Thyroid gland (tissue), 4 donors: ENCODE data around the gene TJP1.

Experiments
- POLR2A ChIP-seq, 2 donors: fragments of 450-650 bp; IDR thresholded peaks; one replicate each; pipeline ENCODE4 v1.6.1; 2017; ENCODE audit warnings: antibody characterized with exemption in 2 of 2, mild to moderate bottlenecking in 2 of 2, moderate library complexity in 1 of 2
- TF ChIP-seq, protein P1 (sequence below), 6 experiments: fragments of 200-600 bp in 3 of 6; fragments of 450-650 bp in 3 of 6; sonication (generic) in 3 of 6; IDR thresholded peaks; one replicate each; pipeline ENCODE4 v1.5.1; 2016 to 2019; ENCODE audit warnings: antibody characterized with exemption in 6 of 6, mild to moderate bottlenecking in 2 of 6, inconsistent platforms in 1 of 6, moderate library complexity in 1 of 6

GRCh38 chr15:29799859-29800258 is 22.4 kb downstream of the TJP1 start:
- TF ChIP-seq, protein P1, sequence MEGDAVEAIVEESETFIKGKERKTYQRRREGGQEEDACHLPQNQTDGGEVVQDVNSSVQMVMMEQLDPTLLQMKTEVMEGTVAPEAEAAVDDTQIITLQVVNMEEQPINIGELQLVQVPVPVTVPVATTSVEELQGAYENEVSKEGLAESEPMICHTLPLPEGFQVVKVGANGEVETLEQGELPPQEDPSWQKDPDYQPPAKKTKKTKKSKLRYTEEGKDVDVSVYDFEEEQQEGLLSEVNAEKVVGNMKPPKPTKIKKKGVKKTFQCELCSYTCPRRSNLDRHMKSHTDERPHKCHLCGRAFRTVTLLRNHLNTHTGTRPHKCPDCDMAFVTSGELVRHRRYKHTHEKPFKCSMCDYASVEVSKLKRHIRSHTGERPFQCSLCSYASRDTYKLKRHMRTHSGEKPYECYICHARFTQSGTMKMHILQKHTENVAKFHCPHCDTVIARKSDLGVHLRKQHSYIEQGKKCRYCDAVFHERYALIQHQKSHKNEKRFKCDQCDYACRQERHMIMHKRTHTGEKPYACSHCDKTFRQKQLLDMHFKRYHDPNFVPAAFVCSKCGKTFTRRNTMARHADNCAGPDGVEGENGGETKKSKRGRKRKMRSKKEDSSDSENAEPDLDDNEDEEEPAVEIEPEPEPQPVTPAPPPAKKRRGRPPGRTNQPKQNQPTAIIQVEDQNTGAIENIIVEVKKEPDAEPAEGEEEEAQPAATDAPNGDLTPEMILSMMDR (IDR thresholded peaks at IDR 0.05) = no peak
- no peak for TF ChIP-seq POLR2A (IDR thresholded peaks at IDR 0.05)
